ACC112 (cell line): ENCODE results near the gene YDJC.
"Not testable (repeated sequence)": the region's sequence is repeated elsewhere in the genome, so short reads cannot be mapped to it uniquely, and the experiment has no call there.

ENCODE experiments used
- H2AFZ ChIP-seq: fragments of 200-600 bp; sonication (generic); one replicate; pipeline ENCODE4 v1.6.0; 2017; ENCODE audit warnings: antibody characterized with exemption, low read length; ENCODE audit not compliant: unreplicated experiment
- H3K27ac ChIP-seq: fragments of 200-600 bp; sonication (generic); 2 replicates; pipeline ENCODE4 v1.5.1; 2014; ENCODE audit warnings: low read depth, mild to moderate bottlenecking, antibody characterized with exemption, low read length, moderate library complexity
- H3K27me3 ChIP-seq: fragments of 200-600 bp; sonication (generic); 2 replicates; pipeline ENCODE4 v1.6.1; 2014; ENCODE audit warnings: mild to moderate bottlenecking, antibody characterized with exemption, low read length, moderate library complexity, mixed read lengths; ENCODE audit not compliant: insufficient read depth
- H3K36me3 ChIP-seq: fragments of 200-600 bp; sonication (generic); 2 replicates; pipeline ENCODE4 v1.6.1; 2016; ENCODE audit warnings: mild to moderate bottlenecking, antibody characterized with exemption, low read length, moderate library complexity, mixed read lengths; ENCODE audit not compliant: insufficient read depth
- H3K4me1 ChIP-seq: fragments of 200-600 bp; sonication (generic); one replicate; pipeline ENCODE4 v1.6.1; 2016; ENCODE audit warnings: low read length, mixed read lengths; ENCODE audit not compliant: insufficient read depth, unreplicated experiment, control insufficient read depth
- H3K4me3 ChIP-seq: fragments of 200-600 bp; sonication (generic); 2 replicates; pipeline ENCODE4 v1.5.1; 2014; ENCODE audit warnings: mild to moderate bottlenecking, low read depth, low read length
- H3K79me2 ChIP-seq: fragments of 200-600 bp; sonication (generic); one replicate; pipeline ENCODE4 v1.6.0; 2016; ENCODE audit warnings: low read length; ENCODE audit not compliant: control insufficient read depth, unreplicated experiment, insufficient read depth

The YDJC gene

GRCh38 chr22:21587803-21588611 is 41.8 kb downstream of the YDJC start:
- H3K36me3 ChIP-seq: no peaks in the 10 kb centered on the region
- no peaks in the 10 kb centered on the region for H3K4me1 ChIP-seq
- H3K27ac ChIP-seq: no peak overlapping the region
- no peaks in the 10 kb centered on the region for H3K27me3 ChIP-seq
- peaks cover 69% of the 10 kb centered on the region for H3K79me2 ChIP-seq
- H2AFZ ChIP-seq: no peak overlapping the region
- H3K4me3 ChIP-seq: no peak overlapping the region

- H3K27me3 ChIP-seq: no peaks in the 10 kb centered on the region
- H2AFZ ChIP-seq: no peak overlapping the region
- H3K27ac ChIP-seq: no peak overlapping the region
- H3K4me3 ChIP-seq: no peak overlapping the region
- peaks cover 71% of the 10 kb centered on the region for H3K79me2 ChIP-seq
- H3K4me1 ChIP-seq: no peaks in the 10 kb centered on the region
- no peaks in the 10 kb centered on the region for H3K36me3 ChIP-seq
Observed at GRCh38 chr22:21585389-21585788, 44.4 kb downstream of the YDJC start.

GRCh38 chr22:21582801-21583740 is 46.8 kb downstream of the YDJC start:
- Histone ChIP-seq H3K4me3 (no peak overlapping the region), H3K27me3 (no peaks in the 10 kb centered on the region), H2AFZ (no peak overlapping the region), H3K79me2 (peaks cover 77% of the 10 kb centered on the region), H3K4me1 (no peaks in the 10 kb centered on the region), H3K36me3 (no peaks in the 10 kb centered on the region), H3K27ac (no peak overlapping the region)

GRCh38 chr22:21581009-21581713 is 48.7 kb downstream of the YDJC start:
- H3K4me1 ChIP-seq, H3K27me3 ChIP-seq, H2AFZ ChIP-seq, H3K4me3 ChIP-seq, H3K36me3 ChIP-seq, H3K27ac ChIP-seq: not testable (repeated sequence)
- H3K79me2 ChIP-seq: peaks cover 84% of the 10 kb centered on the region

- H3K36me3 ChIP-seq: not testable (repeated sequence)
Observed at GRCh38 chr22:21580623-21581007, 49.2 kb downstream of the YDJC start.

GRCh38 chr22:21579474-21579851 is 50.4 kb downstream of the YDJC start:
- Histone ChIP-seq H3K4me3 (no peak overlapping the region), H3K79me2 (peaks cover 80% of the 10 kb centered on the region), H3K4me1 (peaks cover 1% of the 10 kb centered on the region), H3K27me3 (no peaks in the 10 kb centered on the region), H3K27ac (no peak overlapping the region), H3K36me3 (no peaks in the 10 kb centered on the region), H2AFZ (no peak overlapping the region)

More at GRCh38 chr22:21580623-21581007, 49.2 kb downstream of the YDJC start:
- not testable (repeated sequence) for H3K4me1 ChIP-seq, H3K27ac ChIP-seq, H3K27me3 ChIP-seq, H2AFZ ChIP-seq, H3K4me3 ChIP-seq
- H3K79me2 ChIP-seq: peaks cover 84% of the 10 kb centered on the region
